ENCODE data around the gene TSTD2.

Gene TSTD2

DNA sequence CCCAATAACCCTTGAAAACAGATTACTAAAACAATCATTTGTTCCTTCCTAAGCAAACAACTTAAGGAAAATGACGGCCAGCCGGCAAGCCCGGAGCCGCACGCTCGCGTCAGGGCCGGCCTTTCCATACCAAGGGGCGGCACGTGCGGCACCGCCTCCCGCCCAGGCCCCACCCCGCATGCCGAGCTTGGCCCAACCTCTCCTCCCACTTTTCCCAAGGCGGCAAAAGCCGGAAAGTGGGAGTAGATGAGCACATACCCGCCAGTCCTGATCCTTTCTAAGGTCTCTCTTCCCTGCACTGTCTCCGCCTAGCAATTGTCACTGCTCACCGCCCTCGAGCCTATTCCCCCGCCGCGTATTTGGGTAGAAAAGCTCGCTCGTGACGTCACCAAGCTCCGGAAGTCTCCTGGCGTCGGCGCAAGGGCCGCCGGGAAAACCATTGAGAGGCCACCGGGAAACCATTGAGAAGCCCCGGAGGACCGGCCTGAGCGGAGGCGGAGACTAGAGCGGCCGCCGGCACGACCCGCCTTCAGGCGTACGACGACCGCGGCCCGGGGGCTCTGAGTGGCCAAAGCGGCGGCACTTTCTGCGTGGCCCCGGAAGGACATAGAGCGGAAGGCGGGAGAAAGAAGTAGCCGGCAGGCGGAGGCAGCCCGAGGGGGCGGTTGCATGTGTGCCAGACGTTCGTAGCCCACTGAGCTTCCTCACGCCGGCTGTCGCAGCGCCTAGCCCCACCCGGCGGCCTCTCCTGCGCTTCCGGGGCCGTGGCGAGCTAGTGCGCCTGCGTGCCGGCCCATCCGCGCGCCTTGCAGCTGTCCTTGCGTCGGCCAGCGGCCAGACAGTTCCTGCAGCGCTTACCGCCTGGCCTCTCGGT is at the start of gene TSTD2, which contains the start of gene NCBP1:
Gene TSTD2 (minus strand): TSS at position 384 of the 874 bp plus-strand sequence. CDS start 5,806 bp downstream, outside the sequence.
Gene NCBP1 (plus strand): TSS at position 837 of the 874 bp plus-strand sequence. CDS start 61 bp downstream, outside the sequence.
- Mint-ChIP-seq H3K4me1 (ENCODE audit: low read depth) (peaks cover 52% of the 10 kb centered on the region), H3K27ac (peak within 1 kb of the TSS; percentile 99), H3K9me3 (no peaks in the 10 kb centered on the region), H3K36me3 (ENCODE audit: low read depth) (peaks cover 30% of the 10 kb centered on the region), H3K4me3 (peak within 1 kb of the TSS; percentile 98), H3K27me3 (no peaks in the 10 kb centered on the region)
- intact Hi-C loops (cut with micrococcal nuclease) = loop anchor here (5.0 kb wide), 2 partner anchors 289 to 624 kb away; partner anchors contain the start of genes TBC1D2 and TRMO

- Mint-ChIP-seq H3K9me3 (no peaks in the 10 kb centered on the region), H3K36me3 (ENCODE audit: low read depth) (peaks cover 96% of the 10 kb centered on the region), H3K27me3 (no peaks in the 10 kb centered on the region), H3K27ac (no peak overlapping the region), H3K4me1 (ENCODE audit: low read depth) (peaks cover under 1% of the 10 kb centered on the region), H3K4me3 (no peak overlapping the region)
- intact Hi-C loops (cut with micrococcal nuclease) = no loop called here
These were observed 49.1 kb upstream of the TSTD2 start for GRCh38 chr9:97682242-97682641.

GRCh38 chr9:97675655-97676054 is 42.5 kb upstream of the TSTD2 start:
- no peaks in the 10 kb centered on the region for H3K27me3 Mint-ChIP-seq
- no peaks in the 10 kb centered on the region for H3K9me3 Mint-ChIP-seq
- intact Hi-C loops (cut with micrococcal nuclease) = loop anchor here (5.0 kb wide), 1 partner anchor 38 kb away; no protein-coding TSS in a partner anchor
- H3K27ac Mint-ChIP-seq = no peak overlapping the region
- H3K4me1 Mint-ChIP-seq (ENCODE audit: low read depth) = no peaks in the 10 kb centered on the region
- no peak overlapping the region for H3K4me3 Mint-ChIP-seq
- peaks cover 95% of the 10 kb centered on the region for H3K36me3 Mint-ChIP-seq (ENCODE audit: low read depth)

DNA sequence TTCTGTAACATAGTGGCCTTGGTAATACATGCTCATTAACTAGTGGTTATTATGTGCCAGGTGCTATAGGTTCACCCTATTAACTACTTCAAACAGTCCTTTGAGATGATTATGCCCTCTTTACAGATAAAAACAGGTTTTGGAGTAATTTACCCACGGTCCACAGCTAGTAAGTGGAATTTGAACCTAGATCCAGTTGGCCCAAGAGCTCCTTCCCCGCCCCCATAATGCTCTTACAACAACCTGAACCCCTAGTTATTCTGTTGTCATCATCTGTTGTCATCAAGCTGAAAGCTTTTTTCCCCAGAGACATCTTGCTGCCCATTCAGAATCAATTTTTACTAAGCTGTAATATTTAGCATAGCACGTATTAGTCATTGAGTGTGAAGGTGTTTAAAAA is 40.8 kb upstream of the TSTD2 start:
- Mint-ChIP-seq H3K27ac (no peak overlapping the region), H3K36me3 (ENCODE audit: low read depth) (peaks cover 94% of the 10 kb centered on the region), H3K27me3 (no peaks in the 10 kb centered on the region), H3K9me3 (no peaks in the 10 kb centered on the region), H3K4me1 (ENCODE audit: low read depth) (no peaks in the 10 kb centered on the region), H3K4me3 (no peak overlapping the region)
- intact Hi-C loops (cut with micrococcal nuclease) = no loop called here

DNA sequence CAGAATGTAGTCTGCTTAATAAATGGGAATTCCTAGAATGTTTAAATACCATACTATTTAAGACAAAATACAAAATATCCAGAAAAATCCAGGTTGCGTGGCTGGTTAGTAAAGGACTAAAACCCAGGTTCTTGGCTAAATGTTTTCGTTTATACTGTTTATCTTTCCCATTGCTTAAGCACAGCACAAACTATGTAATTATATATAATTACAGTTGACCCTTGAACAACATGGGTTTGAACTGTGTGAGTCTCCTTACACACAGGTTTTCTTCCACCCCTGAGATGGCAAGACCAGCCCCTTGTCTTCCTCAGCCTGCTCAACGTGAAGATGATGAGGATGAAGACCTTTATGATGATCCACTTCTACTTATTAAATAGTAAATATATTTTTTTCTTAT is 39.2 kb upstream of the TSTD2 start:
- no peaks in the 10 kb centered on the region for H3K4me1 Mint-ChIP-seq (ENCODE audit: low read depth)
- no peaks in the 10 kb centered on the region for H3K27me3 Mint-ChIP-seq
- no peak overlapping the region for H3K27ac Mint-ChIP-seq
- H3K9me3 Mint-ChIP-seq = no peaks in the 10 kb centered on the region
- peaks cover 94% of the 10 kb centered on the region for H3K36me3 Mint-ChIP-seq (ENCODE audit: low read depth)
- intact Hi-C loops (cut with micrococcal nuclease) = no loop called here
- no peak overlapping the region for H3K4me3 Mint-ChIP-seq

DNA sequence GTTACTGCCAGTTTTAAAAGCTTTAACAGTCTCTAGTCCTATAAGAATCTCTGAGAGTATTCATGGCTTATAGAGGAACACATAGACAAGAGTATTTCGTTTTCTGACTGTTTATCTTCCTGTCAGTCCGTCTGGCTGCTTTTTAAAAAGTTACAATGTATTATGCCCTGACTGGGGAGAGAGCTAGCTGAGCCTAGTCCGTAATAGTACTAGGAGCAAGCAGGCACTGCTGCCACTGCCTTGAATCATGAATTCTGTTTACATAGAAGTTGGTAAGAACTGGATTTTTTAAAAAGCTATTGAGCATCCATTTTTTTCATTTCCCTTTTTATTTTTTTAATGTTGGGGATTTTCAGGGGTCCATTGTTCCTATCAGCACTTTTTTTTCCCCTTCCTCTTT is 37.4 kb upstream of the TSTD2 start:
- Mint-ChIP-seq H3K27me3 (no peaks in the 10 kb centered on the region), H3K27ac (no peak overlapping the region), H3K9me3 (no peaks in the 10 kb centered on the region), H3K4me1 (ENCODE audit: low read depth) (peaks cover 10% of the 10 kb centered on the region), H3K4me3 (no peak overlapping the region), H3K36me3 (ENCODE audit: low read depth) (peaks cover 94% of the 10 kb centered on the region)
- intact Hi-C loops (cut with micrococcal nuclease) = no loop called here

DNA sequence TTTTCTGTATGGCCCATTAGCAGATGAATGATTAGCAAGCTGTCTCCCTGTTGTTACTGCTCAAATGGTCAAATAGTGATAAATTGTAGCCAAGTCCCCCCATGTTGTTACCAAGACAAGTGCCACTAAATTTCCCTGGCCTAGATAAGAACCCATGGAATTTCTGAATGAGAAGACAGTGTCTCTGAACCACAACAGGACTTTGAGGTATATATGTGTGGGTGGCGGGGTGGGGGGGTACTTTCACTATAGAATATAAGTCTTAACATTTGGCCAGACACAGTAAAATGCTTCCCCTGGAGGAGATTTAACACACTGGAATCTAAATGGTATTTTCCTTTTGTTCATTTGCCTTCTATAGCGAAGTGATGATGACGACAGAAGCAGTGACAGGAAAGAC is 35.3 kb upstream of the TSTD2 start:
- no peaks in the 10 kb centered on the region for H3K9me3 Mint-ChIP-seq
- intact Hi-C loops (cut with micrococcal nuclease) = no loop called here
- H3K27me3 Mint-ChIP-seq = no peaks in the 10 kb centered on the region
- no peak overlapping the region for H3K4me3 Mint-ChIP-seq
- H3K36me3 Mint-ChIP-seq (ENCODE audit: low read depth) = peaks cover 94% of the 10 kb centered on the region
- H3K27ac Mint-ChIP-seq = no peak overlapping the region
- peaks cover 10% of the 10 kb centered on the region for H3K4me1 Mint-ChIP-seq (ENCODE audit: low read depth)

DNA sequence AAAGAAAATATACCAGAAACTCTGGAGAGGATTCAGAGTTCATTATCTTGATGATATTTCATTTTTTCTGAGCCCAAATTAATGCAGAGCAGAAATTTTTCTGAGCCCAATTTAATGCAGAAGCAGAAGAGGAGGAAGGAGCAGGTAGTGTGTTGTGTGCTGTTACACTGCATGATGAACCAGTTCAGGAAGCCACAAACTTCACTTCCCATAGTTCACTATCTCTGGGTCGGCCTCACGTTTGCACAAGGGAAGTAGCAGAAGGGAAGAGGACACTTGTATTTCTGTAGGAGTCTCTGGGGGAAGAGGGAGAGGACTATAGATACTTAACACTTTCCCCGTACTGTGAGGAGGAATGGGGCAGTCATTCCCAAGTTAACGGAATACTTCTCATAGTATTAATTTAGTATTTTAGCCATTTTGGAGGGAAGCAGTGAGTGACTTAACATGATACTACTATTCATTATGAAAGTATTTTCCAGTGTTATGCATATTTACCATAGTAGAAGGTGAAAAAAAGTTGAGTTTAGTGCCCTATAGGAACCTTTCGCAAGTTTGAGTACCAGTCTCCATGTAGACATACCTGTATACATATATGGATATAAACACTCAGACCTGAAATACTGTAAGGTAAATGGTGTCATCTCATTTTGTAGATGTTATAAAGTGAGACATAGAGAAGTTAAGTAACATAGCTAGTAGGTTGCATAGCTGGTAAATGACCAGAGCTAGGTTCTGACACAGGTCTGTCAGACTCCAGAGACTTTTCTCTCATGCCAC is 33.9 kb upstream of the TSTD2 start:
- Mint-ChIP-seq H3K4me1 (ENCODE audit: low read depth) (peaks cover 10% of the 10 kb centered on the region), H3K36me3 (ENCODE audit: low read depth) (peaks cover 96% of the 10 kb centered on the region), H3K4me3 (no peak overlapping the region), H3K27me3 (no peaks in the 10 kb centered on the region), H3K27ac (no peak overlapping the region), H3K9me3 (no peaks in the 10 kb centered on the region)
- intact Hi-C loops (cut with micrococcal nuclease) = no loop called here

GRCh38 chr9:97665742-97666141 is 32.6 kb upstream of the TSTD2 start:
- Mint-ChIP-seq H3K9me3 (no peaks in the 10 kb centered on the region), H3K36me3 (ENCODE audit: low read depth) (peaks cover 89% of the 10 kb centered on the region), H3K4me3 (no peak overlapping the region), H3K4me1 (ENCODE audit: low read depth) (peaks cover 12% of the 10 kb centered on the region), H3K27ac (no peak overlapping the region), H3K27me3 (no peaks in the 10 kb centered on the region)
- intact Hi-C loops (cut with micrococcal nuclease) = no loop called here

DNA sequence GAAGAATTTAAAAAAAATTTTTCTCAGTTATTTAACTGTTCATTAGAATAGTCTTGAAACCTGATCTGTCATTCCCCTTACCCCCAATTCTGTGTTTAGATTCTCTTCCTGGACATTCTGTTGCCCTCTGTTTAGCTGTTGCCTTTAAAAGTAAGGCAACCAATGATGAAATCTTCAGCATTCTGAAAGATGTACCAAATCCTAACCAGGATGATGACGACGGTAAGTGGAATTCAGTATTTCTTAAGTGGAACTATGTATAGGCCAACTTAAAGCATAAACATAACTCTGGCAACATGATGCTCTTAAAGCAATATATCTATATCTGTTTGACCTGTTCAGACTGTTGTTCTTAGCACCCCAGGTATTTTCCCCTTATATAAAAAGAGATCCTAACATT is 27.7 kb upstream of the TSTD2 start:
- Mint-ChIP-seq H3K4me3 (no peak overlapping the region), H3K9me3 (no peaks in the 10 kb centered on the region), H3K27ac (peak overlapping the region; percentile 60), H3K27me3 (no peaks in the 10 kb centered on the region), H3K36me3 (ENCODE audit: low read depth) (peaks cover 87% of the 10 kb centered on the region), H3K4me1 (ENCODE audit: low read depth) (peaks cover 22% of the 10 kb centered on the region)
- intact Hi-C loops (cut with micrococcal nuclease) = no loop called here

DNA sequence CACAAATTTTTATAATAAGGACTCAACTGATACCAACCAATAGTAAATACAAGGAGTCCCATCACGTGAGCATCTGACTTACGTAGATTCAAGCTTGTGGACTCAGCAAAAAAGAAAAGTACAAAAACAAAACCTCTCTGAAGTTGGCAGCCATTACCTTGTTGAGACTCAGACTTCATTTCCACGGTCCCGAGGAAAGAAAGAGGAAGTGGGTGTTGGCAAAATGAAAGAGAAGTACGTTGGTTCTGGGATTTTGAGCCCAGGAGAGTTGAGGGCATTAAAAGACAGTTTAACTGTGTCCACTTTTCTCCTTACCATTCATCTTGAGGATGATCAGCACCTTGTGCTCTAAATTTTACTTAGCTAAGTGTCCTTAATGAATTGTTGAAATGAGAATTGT is 27.2 kb upstream of the TSTD2 start:
- no peaks in the 10 kb centered on the region for H3K9me3 Mint-ChIP-seq
- peaks cover 22% of the 10 kb centered on the region for H3K4me1 Mint-ChIP-seq (ENCODE audit: low read depth)
- H3K27me3 Mint-ChIP-seq = no peaks in the 10 kb centered on the region
- peaks cover 87% of the 10 kb centered on the region for H3K36me3 Mint-ChIP-seq (ENCODE audit: low read depth)
- H3K27ac Mint-ChIP-seq = peak overlapping the region; percentile 60
- intact Hi-C loops (cut with micrococcal nuclease) = no loop called here
- no peak overlapping the region for H3K4me3 Mint-ChIP-seq

DNA sequence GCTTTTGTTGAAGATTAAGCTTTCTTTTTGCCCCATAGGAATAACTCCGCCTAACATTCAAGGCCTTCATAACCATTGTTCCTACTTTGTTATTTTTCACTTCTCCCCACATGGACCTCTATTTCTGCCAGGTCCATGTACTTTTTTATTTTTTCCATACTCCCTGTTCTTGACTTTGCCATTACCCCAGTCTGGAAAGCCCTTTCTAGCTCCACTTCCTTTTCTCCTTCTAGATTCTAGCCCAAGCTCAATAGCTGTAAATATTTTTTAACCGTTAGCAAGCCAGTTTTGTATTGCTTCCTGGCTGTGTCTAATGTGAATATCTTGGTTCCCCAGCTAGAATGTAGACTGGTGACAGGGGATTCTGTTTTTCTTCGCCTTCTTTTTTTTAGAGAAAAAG is 26.6 kb upstream of the TSTD2 start:
- Mint-ChIP-seq H3K27me3 (no peaks in the 10 kb centered on the region), H3K4me3 (no peak overlapping the region), H3K27ac (peak overlapping the region; percentile 60), H3K36me3 (ENCODE audit: low read depth) (peaks cover 87% of the 10 kb centered on the region), H3K9me3 (no peaks in the 10 kb centered on the region), H3K4me1 (ENCODE audit: low read depth) (peaks cover 22% of the 10 kb centered on the region)
- intact Hi-C loops (cut with micrococcal nuclease) = no loop called here

GRCh38 chr9:97658707-97659106 is 25.5 kb upstream of the TSTD2 start:
- no peaks in the 10 kb centered on the region for H3K27me3 Mint-ChIP-seq
- peaks cover 22% of the 10 kb centered on the region for H3K4me1 Mint-ChIP-seq (ENCODE audit: low read depth)
- no peak overlapping the region for H3K27ac Mint-ChIP-seq
- H3K36me3 Mint-ChIP-seq (ENCODE audit: low read depth) = peaks cover 87% of the 10 kb centered on the region
- no peaks in the 10 kb centered on the region for H3K9me3 Mint-ChIP-seq
- H3K4me3 Mint-ChIP-seq = no peak overlapping the region
- intact Hi-C loops (cut with micrococcal nuclease) = no loop called here

GRCh38 chr9:97651646-97652045 is 18.5 kb upstream of the TSTD2 start:
- intact Hi-C loops (cut with micrococcal nuclease) = loop anchor here (5.0 kb wide), 1 partner anchor 41 kb away; no protein-coding TSS in a partner anchor

More at GRCh38 chr9:97651646-97652045, 18.5 kb upstream of the TSTD2 start:
- H3K9me3 Mint-ChIP-seq = no peaks in the 10 kb centered on the region
- H3K27ac Mint-ChIP-seq = no peak overlapping the region
- no peak overlapping the region for H3K4me3 Mint-ChIP-seq
- no peaks in the 10 kb centered on the region for H3K27me3 Mint-ChIP-seq
- H3K4me1 Mint-ChIP-seq (ENCODE audit: low read depth) = no peaks in the 10 kb centered on the region
- H3K36me3 Mint-ChIP-seq (ENCODE audit: low read depth) = peaks cover 83% of the 10 kb centered on the region

Measured in dendritic cell treated with granulocyte-macrophage colony-stimulating factor and Interleukin-4, amounts not matched to agents 40 ng/mL and 50 ng/mL, for 4 days (primary cell).